EH (cell line): ENCODE results near the gene BRD9.
"Not testable (repeated sequence)": the region's sequence is repeated elsewhere in the genome, so short reads cannot be mapped to it uniquely, and the experiment has no call there.

Source experiments
- DNase-seq: peaks from one replicate; pipeline ENCODE4 v3.0.0-alpha.2; 2015; ENCODE audit warnings: low read depth

The BRD9 gene

DNA sequence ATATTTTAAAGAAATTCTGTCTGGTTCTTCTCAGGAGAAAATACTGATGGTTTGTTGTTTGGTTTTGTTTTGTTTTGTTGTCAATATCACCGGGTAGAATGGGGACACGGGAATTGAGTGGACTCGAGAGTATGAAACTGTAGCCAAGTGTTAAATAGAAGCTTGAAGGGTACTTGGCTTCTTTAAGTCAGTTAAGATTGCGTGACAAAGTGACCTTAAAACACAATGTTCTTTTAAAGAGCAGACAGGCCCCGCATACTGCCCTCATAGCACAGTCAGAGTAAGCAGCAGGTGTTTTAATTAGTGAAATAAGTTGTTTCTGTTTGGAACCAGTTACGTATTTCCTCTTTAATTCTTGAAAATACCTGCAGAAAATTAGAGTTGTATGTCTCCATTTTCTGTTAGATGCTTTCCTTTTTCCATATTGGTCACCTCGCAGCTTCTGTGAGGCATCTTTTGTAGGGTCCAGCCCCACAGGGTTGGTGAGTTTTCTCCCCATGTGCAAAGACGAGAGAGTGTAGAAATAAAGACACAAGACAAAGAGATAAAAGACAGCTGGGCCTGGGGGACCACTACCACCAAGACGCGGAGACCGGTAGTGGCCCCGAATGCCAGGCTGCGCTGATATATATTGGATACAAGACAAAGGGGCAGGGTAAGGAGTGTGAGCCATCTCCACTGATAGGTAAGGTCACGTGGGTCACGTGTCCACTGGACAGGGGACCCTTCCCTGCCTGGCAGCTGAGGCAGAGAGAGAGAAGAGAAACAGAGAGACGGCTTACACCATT is 9.7 kb upstream of the BRD9 start:
- DNase-seq: no peak

DNA sequence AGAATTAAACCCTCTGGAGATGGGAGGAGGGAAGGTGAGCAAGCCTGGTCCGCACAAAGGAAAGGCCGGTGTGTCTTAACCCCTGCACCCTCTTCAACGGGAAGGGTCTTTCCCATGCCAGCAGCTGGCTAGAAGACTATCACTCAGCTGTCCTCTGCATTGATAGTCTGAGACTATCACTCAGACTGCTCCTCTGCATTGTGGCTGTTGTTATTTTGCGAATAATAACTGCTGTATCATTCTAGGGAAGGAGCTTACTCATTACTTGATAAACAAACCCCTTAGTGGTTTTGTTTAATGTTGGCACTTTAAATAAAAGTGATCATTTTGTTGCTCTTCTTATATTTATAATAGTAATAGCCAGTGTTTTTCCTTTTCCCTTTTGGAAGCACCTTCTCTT is 8.2 kb upstream of the BRD9 start:
- no peak for DNase-seq

GRCh38 chr5:893711-894110 is 1.1 kb upstream of the BRD9 start:
- no peak for DNase-seq

DNA sequence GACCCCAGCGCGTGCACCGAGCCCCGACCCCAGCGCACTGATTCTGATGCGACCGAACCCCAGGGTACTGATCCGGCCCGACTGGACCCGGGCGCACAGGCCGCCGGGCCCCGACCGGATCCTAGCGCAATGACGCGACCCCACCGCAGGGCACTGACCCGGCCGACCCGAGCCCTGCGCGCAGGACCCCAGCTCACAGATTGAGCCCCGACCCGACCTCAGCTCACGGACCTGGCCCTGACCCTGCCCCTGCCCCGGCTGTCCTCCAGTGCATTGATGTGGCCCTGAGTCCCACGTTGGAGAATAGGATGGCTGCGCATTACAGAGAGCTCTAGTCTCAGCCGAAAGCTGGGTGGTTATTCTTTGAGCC is 521 bp upstream of the BRD9 start:
- DNase-seq: no peak

- peak; percentile 46 for DNase-seq
Observed at GRCh38 chr5:891837-892393, 686 bp downstream of the BRD9 start.

GRCh38 chr5:891117-891836 is 1.3 kb downstream of the BRD9 start:
- no peak for DNase-seq

DNA sequence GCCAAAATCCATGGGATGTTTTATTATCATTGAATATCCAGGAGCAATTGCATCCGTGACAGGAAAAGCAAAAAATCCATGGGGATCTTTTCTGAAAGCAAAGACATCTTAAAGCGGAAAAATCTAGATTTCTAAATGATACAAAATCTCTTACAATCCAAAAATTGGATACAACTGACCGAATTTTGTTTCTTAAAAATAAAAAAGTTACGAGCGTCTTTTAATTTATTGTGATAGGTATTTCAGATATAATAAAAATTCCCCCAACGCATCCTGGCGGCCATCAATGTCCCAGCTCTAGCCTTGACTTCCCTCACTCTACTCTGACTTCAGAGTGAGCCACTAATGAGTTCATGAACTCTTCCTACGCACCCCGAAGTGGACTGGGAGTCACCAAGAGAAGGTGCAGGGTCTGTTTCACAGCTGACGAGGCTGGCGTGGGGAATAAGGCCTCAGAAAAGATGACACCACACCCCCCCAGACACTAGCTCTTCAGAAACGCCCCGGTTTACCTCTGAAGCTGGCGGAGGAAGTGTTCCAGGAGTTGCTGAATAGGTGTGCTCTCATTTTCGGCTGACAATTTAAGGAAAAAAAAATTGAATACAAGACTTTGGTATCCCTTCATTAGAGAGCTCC is 3.4 kb downstream of the BRD9 start:
- DNase-seq: no peak

DNA sequence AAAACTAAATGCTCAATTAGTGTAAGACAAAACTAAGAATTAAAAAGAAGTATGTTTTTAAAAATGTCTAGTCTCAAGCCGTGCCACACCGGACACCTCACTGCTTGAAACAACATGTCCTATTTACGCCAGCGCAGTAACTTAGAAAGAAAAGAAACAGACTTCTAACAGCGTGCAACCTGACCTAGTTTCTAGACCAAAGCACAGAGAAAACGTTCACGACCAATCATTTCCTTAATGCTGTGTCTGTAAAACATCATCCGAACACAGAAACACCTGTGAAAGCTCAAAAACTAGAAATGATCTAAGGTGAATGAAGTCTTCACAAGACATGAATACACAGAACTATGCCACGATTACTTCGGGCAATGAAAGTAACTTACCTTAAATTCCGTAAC is 4.0 kb downstream of the BRD9 start:
- no peak for DNase-seq

GRCh38 chr5:887947-888637 is 4.5 kb downstream of the BRD9 start:
- no peak for DNase-seq

GRCh38 chr5:886716-887325 is 5.8 kb downstream of the BRD9 start:
- DNase-seq: no peak

DNA sequence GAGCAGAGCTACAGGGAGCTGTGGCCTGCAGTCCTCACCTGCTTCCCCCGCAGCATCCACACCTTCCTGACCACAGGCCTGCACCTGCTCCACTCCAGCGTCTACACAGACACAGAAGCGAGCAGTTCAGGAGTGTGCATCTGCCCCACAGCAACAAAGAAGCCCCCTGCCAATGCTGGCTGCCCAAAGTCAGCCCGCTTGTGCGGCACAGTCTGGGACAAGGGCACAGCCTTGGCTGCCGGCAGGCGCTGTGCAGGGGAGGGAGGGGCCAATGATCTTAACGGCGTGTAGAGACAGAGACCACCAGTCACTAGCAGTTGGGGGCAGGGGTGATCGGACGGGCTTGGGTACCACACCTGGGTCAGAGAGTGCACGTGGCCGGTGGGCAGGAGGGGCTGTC is 6.6 kb downstream of the BRD9 start:
- no peak for DNase-seq

- DNase-seq: no peak
Observed at GRCh38 chr5:885529-885928, 7.1 kb downstream of the BRD9 start.

- DNase-seq: no peak
Observed at GRCh38 chr5:885127-885442, 7.5 kb downstream of the BRD9 start.

DNA sequence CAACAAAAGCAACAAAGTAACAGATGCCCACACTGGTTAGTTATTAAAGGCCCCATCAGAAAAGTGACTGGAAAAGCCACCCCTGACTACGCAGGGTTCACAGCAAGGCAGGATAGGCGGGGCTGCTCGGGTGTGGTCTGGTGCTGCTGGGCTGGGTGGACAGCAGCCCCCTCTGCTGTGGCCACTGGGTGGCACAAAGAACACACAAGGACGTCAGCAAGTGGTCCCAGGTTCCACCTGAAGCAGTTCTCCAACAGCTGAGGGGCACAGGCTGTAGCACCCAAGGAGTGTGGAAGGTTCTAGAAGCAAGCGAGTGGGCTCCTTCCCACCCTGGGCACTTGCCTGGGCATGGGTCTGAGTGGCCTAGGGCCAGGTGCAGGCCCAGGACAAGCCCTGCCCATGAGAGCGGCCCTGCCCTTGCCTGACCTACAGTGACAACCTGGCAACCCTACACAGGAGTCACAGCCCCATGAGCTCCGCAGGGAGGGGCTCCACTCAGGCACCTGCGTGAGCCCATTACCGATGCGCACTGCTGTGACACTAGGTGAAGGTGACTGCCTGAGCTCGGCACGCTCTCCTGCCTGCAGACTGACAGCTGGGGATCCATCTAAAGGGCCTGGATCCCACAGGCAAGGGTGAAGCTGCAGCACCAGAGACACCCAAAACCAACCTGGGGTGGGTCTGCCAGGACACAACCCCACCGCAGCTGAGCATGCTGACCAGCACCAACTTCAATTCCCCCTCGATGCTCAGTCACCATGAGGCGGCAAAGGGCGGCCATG is 8.1 kb downstream of the BRD9 start:
- no peak for DNase-seq

DNA sequence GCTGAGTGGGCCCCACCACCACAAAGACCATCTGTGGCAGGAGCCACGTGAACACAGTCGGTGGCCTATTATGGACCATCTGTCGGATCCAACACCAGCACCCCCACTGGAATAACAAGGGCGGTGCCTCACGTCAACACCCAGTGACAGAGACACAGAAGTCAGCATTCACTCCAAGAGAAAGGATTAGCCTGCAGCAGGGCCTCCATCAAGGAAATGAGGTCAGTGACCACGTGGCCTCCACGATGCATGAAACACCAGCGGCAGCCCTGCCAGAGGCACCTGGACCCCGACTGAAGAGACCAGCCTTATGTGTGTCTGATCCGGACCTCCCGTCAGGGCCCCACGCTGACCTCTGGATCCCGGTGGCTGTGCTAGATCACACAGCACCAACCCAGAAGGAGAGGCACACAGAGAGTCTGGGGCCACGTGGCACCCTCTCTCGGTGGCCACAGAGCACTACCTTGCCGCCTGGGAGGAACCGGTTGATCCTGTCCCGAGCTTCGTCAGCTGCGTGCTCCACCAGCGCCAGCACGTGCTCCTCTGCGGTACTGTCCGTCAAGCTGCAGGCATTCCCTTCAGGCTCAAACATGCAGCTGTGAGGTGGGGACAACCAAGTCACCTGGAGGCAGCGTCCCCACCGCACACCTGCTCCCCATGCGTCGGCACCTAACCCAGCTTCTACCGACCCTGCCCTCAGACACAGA is 9.0 kb downstream of the BRD9 start:
- DNase-seq: no peak

DNA sequence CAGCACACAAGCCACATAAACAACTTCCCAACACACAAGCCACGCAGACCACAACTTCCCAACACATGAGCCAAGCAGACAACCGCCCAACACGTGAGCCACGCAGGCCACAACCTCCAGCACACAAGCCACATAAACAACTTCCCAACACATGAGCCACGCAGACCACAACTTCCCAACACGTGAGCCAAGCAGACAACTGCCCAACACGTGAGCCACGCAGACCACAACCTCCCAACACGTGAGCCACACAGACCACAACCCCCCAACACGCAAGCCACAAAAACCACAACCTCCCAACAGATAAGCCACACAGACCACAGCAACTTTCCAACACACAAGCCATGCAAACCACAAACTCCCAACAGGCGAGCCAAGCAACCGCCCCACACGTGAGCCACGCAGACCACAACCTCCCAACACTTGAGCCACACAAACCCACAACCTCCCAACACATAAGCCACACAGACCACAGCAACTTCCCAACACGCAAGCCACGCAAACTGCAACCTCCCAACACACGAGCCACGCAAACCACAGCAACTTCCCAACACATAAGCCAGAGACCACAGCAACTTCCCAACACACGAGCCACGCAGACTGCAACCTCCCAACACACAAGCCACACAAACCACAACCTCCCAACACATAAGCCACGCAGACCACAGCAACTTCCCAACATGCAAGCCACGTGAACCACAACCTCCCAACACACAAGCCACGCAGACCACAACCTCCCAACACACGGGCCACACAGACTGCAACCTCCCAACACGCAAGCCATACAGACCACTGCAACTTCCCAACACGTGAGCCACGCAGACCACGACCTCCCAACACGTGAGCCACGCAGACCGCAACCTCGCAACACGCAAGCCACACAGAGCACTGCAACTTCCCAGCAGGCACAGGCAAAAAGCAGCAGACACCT is 10.1 kb downstream of the BRD9 start:
- no peak for DNase-seq

DNA sequence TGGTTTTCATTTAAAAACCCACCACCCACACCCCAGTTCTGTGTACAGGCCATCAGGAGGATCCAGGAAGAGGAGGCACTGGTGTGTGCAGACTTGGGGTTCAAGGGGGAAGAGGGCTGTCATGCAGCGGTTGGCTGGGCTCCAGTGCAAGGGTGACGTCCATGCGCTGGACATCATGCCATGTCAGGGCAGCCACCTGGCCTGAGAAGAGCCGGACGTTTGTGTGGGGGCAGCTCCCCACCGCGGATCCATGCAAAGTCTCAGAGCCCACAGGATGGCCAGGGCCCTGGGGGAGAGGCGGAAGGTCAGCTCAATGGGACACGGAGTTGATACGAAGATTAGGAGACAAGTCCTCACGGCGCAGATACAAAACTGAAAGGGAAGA is 11.1 kb downstream of the BRD9 start:
- DNase-seq: no peak

DNA sequence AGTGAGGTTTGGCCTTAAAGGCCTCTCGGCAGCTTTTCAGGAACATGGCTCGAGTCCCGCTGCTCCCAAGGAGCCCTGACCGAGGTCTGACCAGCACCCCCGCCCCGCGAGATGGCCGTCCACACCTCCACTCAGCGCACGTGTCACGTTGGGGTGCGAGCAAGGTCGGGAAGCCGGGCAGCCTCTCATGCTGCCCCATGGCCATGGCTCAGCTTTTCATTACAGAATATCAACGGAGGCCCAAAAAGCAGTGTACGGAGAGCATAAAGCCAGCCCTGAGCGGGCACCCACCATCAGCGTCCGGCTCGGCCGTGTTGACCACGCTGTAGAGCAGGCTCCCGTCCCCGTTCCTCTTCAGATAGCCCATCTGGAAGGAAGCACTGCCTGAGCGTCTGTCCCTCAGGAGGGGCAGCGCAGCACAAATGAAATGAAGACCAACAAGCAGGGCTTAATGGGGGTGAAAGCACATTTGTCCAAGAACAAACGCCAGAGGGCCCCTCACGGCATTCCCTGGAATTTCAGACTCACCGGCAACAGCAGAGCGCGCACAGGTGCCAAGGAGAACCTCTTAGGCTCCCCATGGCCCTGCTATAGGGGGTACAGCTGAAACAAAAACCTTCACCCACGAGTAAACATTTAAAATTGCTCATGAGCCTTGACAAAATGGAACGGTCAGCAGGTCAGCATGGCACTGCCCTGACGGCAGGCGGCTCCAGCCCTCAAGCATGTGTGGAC is 11.6 kb downstream of the BRD9 start:
- DNase-seq: no peak

DNA sequence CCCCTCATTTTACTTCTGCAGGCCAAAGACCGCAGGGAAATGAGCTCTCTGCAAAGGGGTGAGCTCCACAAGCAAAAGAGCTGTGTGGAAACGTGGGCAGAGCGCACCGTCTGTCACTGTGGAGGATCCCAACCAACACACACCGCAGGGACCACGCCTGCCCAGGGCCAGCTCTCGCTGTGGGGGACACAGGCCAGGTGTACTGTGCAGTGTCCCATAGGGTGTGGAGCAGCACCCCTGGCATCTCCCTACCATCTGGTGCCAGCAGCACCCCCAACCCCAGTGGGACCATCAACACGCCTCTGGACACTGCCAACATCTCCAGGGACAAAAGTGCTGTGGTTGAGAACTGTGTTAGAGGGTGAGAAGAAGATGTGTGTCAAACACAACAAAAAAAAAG is 13.9 kb downstream of the BRD9 start:
- not testable (repeated sequence) for DNase-seq
